OCI-LY7 (cell line): ENCODE measurements around the gene SNU13. TPM values are rescaled to one million over a fixed set of nuclear protein-coding genes. Genes with fewer than 3 reads are reported as not detected.

Experiments
- BruUV-seq: library from RNA; stranded (reverse); fragments of 400-500 nt; replicated peaks from 2 replicates; lab custom pipeline; 2021; lab: Mats Ljungman, UMichigan
- CTCF ChIA-PET: fragments of 300-600 bp; sonication (Branson Sonifier 250); formaldehyde crosslinking; loops from one replicate; lab custom pipeline; 2022; ENCODE audit warnings: antibody characterized with exemption; ENCODE audit not compliant: unreplicated experiment; lab: Charles Lee
- POLR2A ChIA-PET: fragments of 300-600 bp; sonication (Branson Sonifier 250); formaldehyde crosslinking; loops from one replicate; lab custom pipeline; 2022; ENCODE audit warnings: antibody characterized with exemption; lab: Charles Lee
- DNase-seq: peaks from one replicate; pipeline ENCODE4 v3.0.0-alpha.2; 2015; ENCODE audit warnings: low spot score
- H2AFZ ChIP-seq: fragments of 200-600 bp; sonication (generic), shearing (Covaris generic); 2 replicates; pipeline ENCODE4 v1.6.1; 2014; ENCODE audit warnings: mild to moderate bottlenecking, antibody characterized with exemption, low read length, moderate library complexity
- H3K27ac ChIP-seq: fragments of 200-600 bp; sonication (generic); 2 replicates; pipeline ENCODE4 v1.5.1; 2014; ENCODE audit warnings: mixed run types, low read depth, mild to moderate bottlenecking, moderate library complexity, low read length, inconsistent platforms; ENCODE audit not compliant: poor library complexity, severe bottlenecking
- H3K36me3 ChIP-seq: fragments of 200-600 bp; sonication (generic); 2 replicates; pipeline ENCODE4 v1.6.1; 2014; ENCODE audit warnings: mild to moderate bottlenecking, antibody characterized with exemption, low read length, moderate library complexity, mixed read lengths; ENCODE audit not compliant: insufficient read depth
- H3K4me1 ChIP-seq: fragments of 200-600 bp; sonication (generic); 2 replicates; pipeline ENCODE4 v1.5.1; 2014; ENCODE audit warnings: mild to moderate bottlenecking, low read length; ENCODE audit not compliant: insufficient read depth, poor library complexity, severe bottlenecking
- H3K4me2 ChIP-seq: fragments of 200-600 bp; sonication (generic); 2 replicates; pipeline ENCODE4 v1.6.1; 2014; ENCODE audit warnings: mild to moderate bottlenecking, low read length
- H3K4me3 ChIP-seq: fragments of 200-600 bp; sonication (generic); 2 replicates; pipeline ENCODE4 v1.5.1; 2014; ENCODE audit warnings: mild to moderate bottlenecking, low read depth, low read length; ENCODE audit not compliant: poor library complexity, severe bottlenecking
- H3K79me2 ChIP-seq: fragments of 200-600 bp; sonication (generic); 2 replicates; pipeline ENCODE4 v1.6.1; 2016; ENCODE audit warnings: low read depth, mild to moderate bottlenecking, low read length, moderate library complexity, mixed read lengths; ENCODE audit not compliant: insufficient read depth
- H3K9me2 ChIP-seq: fragments of 200-600 bp; sonication (generic); 2 replicates; pipeline ENCODE4 v1.6.1; 2016; ENCODE audit warnings: mild to moderate bottlenecking, low read length, mixed read lengths; ENCODE audit not compliant: insufficient read depth
- H3K9me3 ChIP-seq: fragments of 200-600 bp; sonication (generic); 2 replicates; pipeline ENCODE4 v1.6.1; 2014; ENCODE audit warnings: mild to moderate bottlenecking, mixed run types, low read length, mixed read lengths
- H4K20me1 ChIP-seq: fragments of 200-600 bp; sonication (generic); 2 replicates; pipeline ENCODE4 v1.6.1; 2014; ENCODE audit warnings: mild to moderate bottlenecking, antibody characterized with exemption, low read length, moderate library complexity, mixed read lengths; ENCODE audit not compliant: insufficient read depth
- CTCF ChIP-seq: fragments of 200-600 bp; sonication (generic); conservative IDR thresholded peaks from 2 replicates; pipeline ENCODE4 v1.5.1; 2014; ENCODE audit warnings: mild to moderate bottlenecking, antibody characterized with exemption, low read length, moderate library complexity, mixed read lengths
- EZH2phosphoT487 ChIP-seq: fragments of 200-600 bp; sonication (generic); IDR thresholded peaks from 2 replicates; pipeline ENCODE4 v1.6.1; 2018; ENCODE audit warnings: low read depth, borderline replicate concordance, mild to moderate bottlenecking, mixed run types, antibody characterized with exemption, low read length, moderate library complexity, mixed read lengths
- intact Hi-C: fragments of 100-400 bp; cut with micrococcal nuclease; formaldehyde crosslinking; loops from one replicate; pipeline ENCODE4 v1.10.0; 2022; ENCODE audit not compliant: unreplicated experiment
- total RNA-seq, 2 experiments: library from RNA; depleted of rRNA in 1 of 2; stranded (reverse); fragments of >200 nt in 1 of 2; shearing (Covaris generic) in 1 of 2; gene quantifications; 2 replicates each; pipeline ENCODE4 v1.2.3, GENCODE V29; 2014 to 2022

SNU13 gene
- total RNA-seq, 2 experiments from 2014 or later: 199 to 246 TPM

DNA sequence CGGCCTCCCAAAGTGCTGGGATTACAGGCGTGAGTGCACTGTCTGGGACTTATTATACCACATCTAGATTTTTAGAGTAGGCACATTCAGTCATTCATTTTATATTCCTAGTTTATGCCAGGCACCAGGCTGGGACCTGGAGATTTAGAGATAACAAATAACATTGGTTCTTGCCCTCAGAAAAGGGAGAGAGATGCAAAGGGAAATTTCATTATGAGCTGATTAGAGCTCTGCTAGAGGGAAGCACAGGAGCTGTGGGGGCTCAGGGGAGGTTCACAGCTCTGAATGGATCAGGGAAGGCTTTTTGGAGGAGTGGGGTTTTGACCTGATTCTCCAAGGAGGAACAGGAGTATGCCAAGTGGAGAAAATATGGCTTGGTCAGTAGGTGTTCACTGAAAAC lies 42.9 kb upstream of the SNU13 start:
- CTCF ChIA-PET: no interaction called here
- Histone ChIP-seq H3K4me1 (peaks cover 3% of the 10 kb centered on the region), H3K4me2 (no peak overlapping the region), H3K9me3 (no peaks in the 10 kb centered on the region), H3K36me3 (no peaks in the 10 kb centered on the region), H2AFZ (no peak overlapping the region), H3K4me3 (no peak overlapping the region), H3K27ac (no peak overlapping the region), H3K79me2 (no peaks in the 10 kb centered on the region), H3K9me2 (no peaks in the 10 kb centered on the region), H4K20me1 (no peaks in the 10 kb centered on the region)
- no peak for DNase-seq
- TF ChIP-seq EZH2phosphoT487: no peak
- no peak for TF ChIP-seq CTCF
- no TSS peak for BruUV-seq
- intact Hi-C loops: no loop called here
- POLR2A ChIA-PET: interaction anchor here (0.5 to 0.6 kb wide), 2 partner anchors 937 to 1031 kb away, joined by 3 read pairs; no protein-coding TSS in a partner anchor

- POLR2A ChIA-PET: interaction anchor here (0.8 kb wide), 1 partner anchor 24 kb away, joined by 5 read pairs; no protein-coding TSS in a partner anchor
- Histone ChIP-seq H3K9me2 (no peaks in the 10 kb centered on the region), H3K4me2 (no peak overlapping the region), H3K4me1 (no peaks in the 10 kb centered on the region), H3K79me2 (no peaks in the 10 kb centered on the region), H2AFZ (no peak overlapping the region), H4K20me1 (no peaks in the 10 kb centered on the region), H3K27ac (no peak overlapping the region), H3K4me3 (no peak overlapping the region), H3K36me3 (no peaks in the 10 kb centered on the region), H3K9me3 (no peaks in the 10 kb centered on the region)
- intact Hi-C loops: no loop called here
- TF ChIP-seq CTCF (no peak), EZH2phosphoT487 (no peak)
- CTCF ChIA-PET: no interaction called here
- BruUV-seq: no TSS peak
- DNase-seq: no peak
Observed at GRCh38 chr22:41725510-41726110, 36.9 kb upstream of the SNU13 start.

DNA sequence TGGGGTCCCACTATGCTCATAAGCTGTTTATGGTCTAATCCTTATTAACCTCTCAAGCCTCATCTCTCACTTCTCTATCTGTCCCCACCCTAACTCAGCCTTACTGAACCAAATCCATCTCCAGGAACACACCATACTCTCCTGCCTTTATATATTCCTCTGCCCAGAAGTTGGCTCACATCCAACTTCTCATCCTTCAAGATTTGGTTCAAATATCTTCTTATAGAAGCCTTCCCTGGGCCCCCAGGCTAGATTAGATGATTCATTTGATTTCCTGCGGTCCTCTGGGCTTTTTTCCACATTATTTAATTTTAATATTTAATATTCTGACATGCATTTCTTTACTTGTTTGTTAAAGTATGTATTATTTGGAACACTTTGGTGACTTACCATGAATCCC lies 33.8 kb upstream of the SNU13 start:
- no peaks in the 10 kb centered on the region for H3K4me1 ChIP-seq
- DNase-seq: no peak
- no peak overlapping the region for H3K4me3 ChIP-seq
- H3K9me2 ChIP-seq: no peaks in the 10 kb centered on the region
- TF ChIP-seq EZH2phosphoT487 (no peak), CTCF (no peak)
- no TSS peak for BruUV-seq
- no peak overlapping the region for H2AFZ ChIP-seq
- intact Hi-C loops: no loop called here
- no peak overlapping the region for H3K27ac ChIP-seq
- H3K9me3 ChIP-seq: no peaks in the 10 kb centered on the region
- H3K79me2 ChIP-seq: no peaks in the 10 kb centered on the region
- H3K4me2 ChIP-seq: no peak overlapping the region
- no peaks in the 10 kb centered on the region for H4K20me1 ChIP-seq
- POLR2A ChIA-PET: interaction anchor here (1.7 kb wide), 1 partner anchor 17 kb away, joined by 3 read pairs; no protein-coding TSS in a partner anchor
- no peaks in the 10 kb centered on the region for H3K36me3 ChIP-seq
- CTCF ChIA-PET: no interaction called here
